ENCODE data around the gene SHF. TPM values are rescaled to one million over a fixed set of nuclear protein-coding genes. Genes with fewer than 3 reads are reported as not detected.

Gene SHF
- total and polyA plus RNA-seq, 2 donors (not counting 3 experiments of a cell fraction or from before 2014, with no cell fraction given) = 2.8 to 5.2 TPM

GRCh38 chr15:45171912-45172311 is 15.9 kb downstream of the SHF start:
- Histone ChIP-seq H3K27ac (ENCODE audit: insufficient read depth, low read depth, low read length) (no peak overlapping the region), H3K36me3 (ENCODE audit: control insufficient read depth in 2 of 2, extremely low read depth in 1 of 2, insufficient read depth in 2 of 2, low read length in 2 of 2) (no peaks in the 10 kb centered on the region), H3K4me3 (replicated peaks in 1 of 3; ENCODE audit: insufficient read depth in 1 of 3, low read depth in 1 of 3, low read length in 3 of 3) (no peak overlapping the region), H3K9me3 (replicated peaks; ENCODE audit: control insufficient read depth, insufficient read depth, low read length) (no peaks in the 10 kb centered on the region), H4K20me1 (replicated peaks; ENCODE audit: control insufficient read depth, extremely low read depth, insufficient read depth, low read length) (no peaks in the 10 kb centered on the region), H3K27me3 (ENCODE audit: control insufficient read depth in 2 of 2, insufficient read depth in 2 of 2, low read length in 2 of 2) (no peaks in the 10 kb centered on the region), H3K4me1 (ENCODE audit: control insufficient read depth, extremely low read depth, insufficient read depth, low read length) (no peaks in the 10 kb centered on the region), H3K9ac (replicated peaks; ENCODE audit: extremely low read depth, insufficient read depth, low read length) (no peak overlapping the region), H2AFZ (ENCODE audit: low read depth, low read length) (no peak overlapping the region), H3K79me2 (ENCODE audit: control insufficient read depth, insufficient read depth, low read length) (no peaks in the 10 kb centered on the region), H3K9me1 (replicated peaks; ENCODE audit: control insufficient read depth, extremely low read depth, insufficient read depth, low read length) (no peaks in the 10 kb centered on the region), H3K4me2 (ENCODE audit: insufficient read depth, low read length) (no peak overlapping the region)
- FAIRE-seq (no peak), DNase-seq (ENCODE audit: low read depth, low spot score) (no peak)
- BruUV-seq (replicated peaks) = no TSS peak
- ChIA-PET CTCF (interaction anchor here (1.0 to 1.1 kb wide), 3 partner anchors 8 to 14 kb away, joined by 3 to 4 read pairs (median 3); no protein-coding TSS in a partner anchor), POLR2A (interaction anchor here (0.7 kb wide), 1 partner anchor 9 kb away, joined by 3 read pairs; no protein-coding TSS in a partner anchor)
- intact Hi-C loops (cut with micrococcal nuclease) (no loop called here), dilution Hi-C loops (cut with MboI; ENCODE audit: extremely low pct_ligation_motif_present, low sequenced_read_pairs) (no loop called here)
- TF ChIP-seq MAX (IDR thresholded peaks at IDR 0.05; ENCODE audit: insufficient read depth, insufficient read length) (no peak), JUN (IDR thresholded peaks at IDR 0.05; ENCODE audit: borderline replicate concordance, insufficient read depth, insufficient read length, low read depth) (no peak), POLR2AphosphoS5 (IDR thresholded peaks at IDR 0.05; ENCODE audit: insufficient read depth, low read depth, low read length) (no peak), EZH2 (IDR thresholded peaks at IDR 0.05; ENCODE audit: borderline replicate concordance, low read depth, low read length, severe bottlenecking) (no peak)

- no peak overlapping the region for H3K27ac ChIP-seq (ENCODE audit: insufficient read depth, low read depth, low read length)
- no peaks in the 10 kb centered on the region for H3K9me3 ChIP-seq (replicated peaks; ENCODE audit: control insufficient read depth, insufficient read depth, low read length)
- BruUV-seq (replicated peaks) = no TSS peak
- POLR2A ChIA-PET = no interaction called here
- DNase-seq (ENCODE audit: low read depth, low spot score) = no peak
- H2AFZ ChIP-seq (ENCODE audit: low read depth, low read length) = no peak overlapping the region
- no peak overlapping the region for H3K9ac ChIP-seq (replicated peaks; ENCODE audit: extremely low read depth, insufficient read depth, low read length)
- no peaks in the 10 kb centered on the region for H3K79me2 ChIP-seq (ENCODE audit: control insufficient read depth, insufficient read depth, low read length)
- H3K4me1 ChIP-seq (ENCODE audit: control insufficient read depth, extremely low read depth, insufficient read depth, low read length) = peaks cover 3% of the 10 kb centered on the region
- TF ChIP-seq JUN (IDR thresholded peaks at IDR 0.05; ENCODE audit: borderline replicate concordance, insufficient read depth, insufficient read length, low read depth) (no peak), GATA2 (IDR thresholded peaks at IDR 0.05; ENCODE audit: insufficient read depth, insufficient read length, low read depth, low read length) (no peak), MYC (IDR thresholded peaks at IDR 0.05; ENCODE audit: low read depth, low read length) (no peak), POLR2A (IDR thresholded peaks at IDR 0.05; ENCODE audit: low read depth, low read length) (no peak), MAX (IDR thresholded peaks at IDR 0.05; ENCODE audit: insufficient read depth, insufficient read length) (no peak), CTCF (IDR thresholded peaks at IDR 0.05; ENCODE audit: extremely low read depth in 1 of 2, insufficient read depth in 1 of 2, low read depth in 1 of 2, low read length in 2 of 2) (no peak), EZH2 (IDR thresholded peaks at IDR 0.05; ENCODE audit: borderline replicate concordance, low read depth, low read length, severe bottlenecking) (no peak), FOS (IDR thresholded peaks at IDR 0.05; ENCODE audit: borderline replicate concordance, insufficient read depth, low read length) (no peak), POLR2AphosphoS5 (IDR thresholded peaks at IDR 0.05; ENCODE audit: insufficient read depth, low read depth, low read length) (no peak)
- no peak for FAIRE-seq
- no peak overlapping the region for H3K4me2 ChIP-seq (ENCODE audit: insufficient read depth, low read length)
- H4K20me1 ChIP-seq (replicated peaks; ENCODE audit: control insufficient read depth, extremely low read depth, insufficient read depth, low read length) = no peaks in the 10 kb centered on the region
- H3K9me1 ChIP-seq (replicated peaks; ENCODE audit: control insufficient read depth, extremely low read depth, insufficient read depth, low read length) = no peaks in the 10 kb centered on the region
- intact Hi-C loops (cut with micrococcal nuclease) = no loop called here
- no peak overlapping the region for H3K4me3 ChIP-seq (replicated peaks in 1 of 3; ENCODE audit: insufficient read depth in 1 of 3, low read depth in 1 of 3, low read length in 3 of 3)
- H3K36me3 ChIP-seq (ENCODE audit: control insufficient read depth in 2 of 2, extremely low read depth in 1 of 2, insufficient read depth in 2 of 2, low read length in 2 of 2) = no peaks in the 10 kb centered on the region
- dilution Hi-C loops (cut with MboI; ENCODE audit: extremely low pct_ligation_motif_present, low sequenced_read_pairs) = no loop called here
- H3K27me3 ChIP-seq (ENCODE audit: control insufficient read depth in 2 of 2, insufficient read depth in 2 of 2, low read length in 2 of 2) = no peaks in the 10 kb centered on the region
- CTCF ChIA-PET = interaction anchor here (1.0 to 1.3 kb wide), 2 partner anchors 11 to 28 kb away, joined by 3 to 4 read pairs; no protein-coding TSS in a partner anchor
Observed at GRCh38 chr15:45169608-45170480, 17.9 kb downstream of the SHF start.

All from endothelial cell of umbilical vein (primary cell).